Measurements from ENCODE around the gene PRKAR1B. TPM values are rescaled to one million over a fixed set of nuclear protein-coding genes. Genes with fewer than 3 reads are reported as not detected.

PRKAR1B gene
- total RNA-seq, 2 donors from 2014 or later, result 15.6 to 18.4 TPM

DNA sequence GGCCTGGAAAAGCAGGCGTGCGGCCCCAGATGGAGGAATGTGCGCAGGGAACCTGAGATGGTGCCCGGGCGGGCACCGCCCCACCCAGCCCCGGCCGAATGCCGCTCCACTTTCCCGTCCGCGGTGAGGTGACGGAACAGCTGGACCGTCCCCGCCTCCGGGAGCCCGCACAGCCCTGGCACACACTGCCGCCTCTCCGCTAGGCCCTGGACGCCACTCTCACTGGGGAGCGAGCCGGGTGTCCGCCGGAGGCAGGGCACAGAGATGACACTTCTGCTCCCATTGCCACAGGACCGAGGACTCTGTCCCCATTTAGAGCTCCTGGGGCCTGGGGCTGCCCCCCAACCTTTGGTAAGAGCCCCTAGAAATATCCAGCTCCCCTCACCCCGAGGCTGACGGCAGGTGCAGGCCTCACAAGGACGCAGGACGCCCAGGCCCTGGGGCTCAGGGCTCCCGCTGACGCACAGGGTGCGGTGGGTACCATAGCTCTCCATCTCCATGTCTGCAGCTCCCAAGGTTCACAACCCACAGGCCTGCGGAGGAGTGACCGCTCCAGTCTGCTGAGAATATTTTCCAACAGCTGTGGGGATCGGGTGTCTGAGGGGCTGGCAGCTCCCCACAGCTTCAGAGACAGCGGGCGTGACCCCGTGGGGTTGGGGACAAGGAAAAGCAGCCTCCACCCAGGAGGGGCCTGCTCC lies 155.2 kb downstream of the PRKAR1B start:
- ATAC-seq (ENCODE audit: insufficient number of reproducible peaks, low FRiP score, low read depth) (no peak), DNase-seq (ENCODE audit: low spot score) (no peak)
- no peaks in the 10 kb centered on the region for H3K9me3 ChIP-seq
- H3K36me3 ChIP-seq, result no peaks in the 10 kb centered on the region
- H3K4me3 ChIP-seq, result no peak overlapping the region
- peaks cover 17 to 41% of the 10 kb centered on the region in 2 donors for H3K4me1 ChIP-seq (ENCODE audit: control insufficient read depth in 1 of 2, low read depth in 2 of 2)
- TF ChIP-seq, protein P1, sequence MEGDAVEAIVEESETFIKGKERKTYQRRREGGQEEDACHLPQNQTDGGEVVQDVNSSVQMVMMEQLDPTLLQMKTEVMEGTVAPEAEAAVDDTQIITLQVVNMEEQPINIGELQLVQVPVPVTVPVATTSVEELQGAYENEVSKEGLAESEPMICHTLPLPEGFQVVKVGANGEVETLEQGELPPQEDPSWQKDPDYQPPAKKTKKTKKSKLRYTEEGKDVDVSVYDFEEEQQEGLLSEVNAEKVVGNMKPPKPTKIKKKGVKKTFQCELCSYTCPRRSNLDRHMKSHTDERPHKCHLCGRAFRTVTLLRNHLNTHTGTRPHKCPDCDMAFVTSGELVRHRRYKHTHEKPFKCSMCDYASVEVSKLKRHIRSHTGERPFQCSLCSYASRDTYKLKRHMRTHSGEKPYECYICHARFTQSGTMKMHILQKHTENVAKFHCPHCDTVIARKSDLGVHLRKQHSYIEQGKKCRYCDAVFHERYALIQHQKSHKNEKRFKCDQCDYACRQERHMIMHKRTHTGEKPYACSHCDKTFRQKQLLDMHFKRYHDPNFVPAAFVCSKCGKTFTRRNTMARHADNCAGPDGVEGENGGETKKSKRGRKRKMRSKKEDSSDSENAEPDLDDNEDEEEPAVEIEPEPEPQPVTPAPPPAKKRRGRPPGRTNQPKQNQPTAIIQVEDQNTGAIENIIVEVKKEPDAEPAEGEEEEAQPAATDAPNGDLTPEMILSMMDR (IDR thresholded peaks at IDR 0.05), result no peak
- no peak overlapping the region for H3K27ac ChIP-seq
- H3K27me3 ChIP-seq (replicated peaks; ENCODE audit: insufficient read depth), result no peaks in the 10 kb centered on the region

DNA sequence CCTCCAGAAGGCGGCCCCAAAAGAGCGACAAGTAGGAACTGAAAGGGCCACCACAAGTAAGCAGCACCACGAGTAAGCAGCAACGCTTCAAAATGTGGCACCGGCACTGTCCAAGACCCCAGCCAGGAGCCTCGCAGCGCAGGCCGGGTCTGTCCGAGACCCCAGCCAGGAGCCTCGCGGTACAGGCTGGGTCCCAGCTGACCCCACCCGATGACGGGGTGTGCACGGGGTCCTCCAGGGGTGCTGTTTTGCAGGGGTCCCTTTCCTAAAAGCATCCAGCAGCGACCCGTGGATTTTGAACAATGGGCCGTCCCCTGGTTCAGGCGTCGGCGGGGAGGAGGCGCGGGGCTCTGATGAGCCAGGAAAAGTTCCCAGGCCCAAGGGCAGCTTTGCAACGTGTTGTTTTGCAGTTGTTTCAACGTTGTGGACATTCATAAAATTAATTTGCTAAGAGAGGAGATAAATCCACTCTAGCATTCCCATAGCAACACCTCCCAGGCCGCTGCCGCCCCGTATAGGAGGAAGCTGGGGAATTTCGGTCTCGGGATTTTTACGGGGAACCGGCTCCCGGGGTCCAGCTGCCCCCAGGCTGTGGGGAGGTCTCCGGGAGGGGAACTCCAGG lies 155.9 kb downstream of the PRKAR1B start:
- DNase-seq (ENCODE audit: low spot score) (no peak), ATAC-seq (ENCODE audit: insufficient number of reproducible peaks, low FRiP score, low read depth) (no peak)
- TF ChIP-seq, protein P1 (IDR thresholded peaks at IDR 0.05), result no peak
- Histone ChIP-seq H3K36me3 (no peaks in the 10 kb centered on the region), H3K4me1 (ENCODE audit: control insufficient read depth in 1 of 2, low read depth in 2 of 2) (peaks cover 17 to 41% of the 10 kb centered on the region in 2 donors), H3K27me3 (replicated peaks; ENCODE audit: insufficient read depth) (no peaks in the 10 kb centered on the region), H3K9me3 (no peaks in the 10 kb centered on the region), H3K4me3 (no peak overlapping the region), H3K27ac (no peak overlapping the region)

DNA sequence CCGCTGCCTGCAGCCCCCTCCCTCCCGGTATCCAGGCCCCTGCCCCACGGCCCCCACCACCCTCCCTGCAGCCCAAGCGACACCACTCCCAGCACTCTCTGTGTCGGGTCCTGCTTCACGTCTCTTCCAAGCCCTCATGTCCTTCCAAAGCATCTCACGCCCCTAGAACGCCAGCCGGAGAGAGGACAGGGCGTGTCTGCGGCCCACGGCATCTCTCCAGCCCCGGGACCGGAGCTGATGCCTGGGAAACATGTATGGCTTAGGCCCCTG lies 156.3 kb downstream of the PRKAR1B start:
- Histone ChIP-seq H3K27me3 (replicated peaks; ENCODE audit: insufficient read depth) (no peaks in the 10 kb centered on the region), H3K9me3 (no peaks in the 10 kb centered on the region), H3K27ac (no peak overlapping the region), H3K4me1 (ENCODE audit: control insufficient read depth in 1 of 2, low read depth in 2 of 2) (peaks cover 17 to 41% of the 10 kb centered on the region in 2 donors), H3K36me3 (no peaks in the 10 kb centered on the region), H3K4me3 (no peak overlapping the region)
- DNase-seq (ENCODE audit: low spot score), result no peak
- ATAC-seq (ENCODE audit: insufficient number of reproducible peaks, low FRiP score, low read depth), result no peak
- TF ChIP-seq, protein P1 (IDR thresholded peaks at IDR 0.05), result no peak

DNA sequence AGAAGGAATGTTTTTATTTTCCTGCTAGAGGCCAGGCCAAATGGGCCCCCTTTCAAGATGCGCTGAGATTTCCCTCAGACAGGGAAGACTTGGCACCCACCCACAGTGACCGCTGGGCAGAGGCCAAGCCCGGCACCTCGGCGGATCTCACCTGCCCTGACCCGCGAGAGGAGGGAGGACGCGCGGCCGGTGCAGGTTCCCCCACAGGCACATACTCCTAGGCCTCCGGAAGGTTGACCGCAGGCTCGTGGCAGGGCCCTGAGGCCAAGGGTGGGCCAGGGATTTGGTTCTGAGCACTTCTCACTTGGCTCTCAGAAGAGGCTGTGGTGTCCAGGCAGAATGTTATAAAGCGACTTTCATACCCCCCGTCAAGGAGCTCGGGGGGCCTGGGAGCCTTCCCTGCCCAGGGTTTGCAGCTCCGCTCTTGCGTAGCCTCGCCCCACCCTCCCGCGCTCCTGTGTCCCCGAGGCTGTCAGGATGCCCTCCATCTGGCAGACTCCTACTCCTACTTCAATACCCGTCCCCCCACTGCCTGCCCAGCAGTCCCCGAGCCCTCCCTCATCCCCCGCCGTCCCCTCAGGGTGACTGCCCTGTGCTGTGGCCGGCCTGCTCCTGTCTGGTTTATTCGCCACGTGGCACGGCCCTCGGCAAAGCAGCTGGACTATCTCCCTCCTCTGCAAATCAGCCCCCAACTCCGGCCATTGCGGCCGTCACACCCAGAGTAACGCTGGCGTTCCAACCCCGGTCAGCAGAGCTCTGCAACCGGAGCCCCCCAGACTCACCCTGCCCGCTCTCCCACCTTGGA lies 156.9 kb downstream of the PRKAR1B start:
- Histone ChIP-seq H3K27ac (no peak overlapping the region), H3K27me3 (replicated peaks; ENCODE audit: insufficient read depth) (no peaks in the 10 kb centered on the region)

More for the DNA sequence above, 156.9 kb downstream of the PRKAR1B start:
- ATAC-seq (ENCODE audit: insufficient number of reproducible peaks, low FRiP score, low read depth) (no peak), DNase-seq (ENCODE audit: low spot score) (no peak)
- Histone ChIP-seq H3K4me3 (no peak overlapping the region), H3K9me3 (no peaks in the 10 kb centered on the region), H3K4me1 (ENCODE audit: control insufficient read depth in 1 of 2, low read depth in 2 of 2) (peaks cover 17 to 40% of the 10 kb centered on the region in 2 donors), H3K36me3 (no peaks in the 10 kb centered on the region)
- TF ChIP-seq, protein P1 (IDR thresholded peaks at IDR 0.05), result no peak

Data from thoracic aorta (tissue), 2 donors.